GM19468 (cell line): ENCODE data around the gene IPCEF1.
"Not testable (repeated sequence)": the region's sequence is repeated elsewhere in the genome, so short reads cannot be mapped to it uniquely, and the experiment has no call there.

Experiments
- ATAC-seq: cut with Tn5 transposase; IDR thresholded peaks from one replicate; pipeline ENCODE4 v1.9.1; 2021; ENCODE audit warnings: mild to moderate bottlenecking, moderate library complexity, moderate number of reproducible peaks; ENCODE audit not compliant: unreplicated experiment; ENCODE audit errors: extremely low read depth

Gene IPCEF1

DNA sequence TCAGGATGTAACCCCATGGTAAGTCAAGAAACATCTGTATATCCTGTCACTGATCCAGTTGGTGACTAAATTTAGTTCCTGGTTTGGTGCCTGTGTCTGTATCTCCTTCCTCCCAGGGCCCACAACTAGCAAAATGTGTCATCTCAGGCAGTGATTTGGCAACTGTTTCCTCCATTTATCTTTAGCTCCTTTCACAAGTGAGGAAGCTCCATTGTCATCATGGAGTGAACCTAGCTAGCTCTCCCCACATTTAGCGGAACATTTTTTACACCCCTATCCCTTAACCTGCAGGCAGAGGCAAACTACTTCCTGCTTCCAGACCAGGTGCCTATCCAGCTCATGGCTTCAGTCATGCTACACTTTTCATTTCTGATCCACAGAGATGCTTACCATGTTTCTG lies 99.5 kb downstream of the IPCEF1 start:
- ATAC-seq, result no peak

DNA sequence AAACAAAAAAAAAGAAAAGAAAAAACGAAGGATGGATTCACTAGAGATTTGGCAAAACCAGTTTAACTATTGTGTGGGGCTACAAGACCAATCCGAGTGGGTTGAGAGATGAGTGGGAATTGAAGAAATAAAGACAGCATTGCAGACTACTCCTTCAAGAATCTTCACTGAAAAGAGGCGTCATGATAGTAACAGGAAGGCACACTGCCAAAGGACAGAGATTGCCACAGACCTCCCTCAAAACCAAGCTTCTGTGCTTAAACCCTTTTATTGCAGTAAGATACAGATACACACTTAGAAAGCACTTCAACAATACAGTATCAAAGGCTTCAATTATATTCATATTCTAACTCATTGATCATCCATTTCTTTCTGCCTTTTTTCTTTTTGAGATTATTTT lies 103.9 kb downstream of the IPCEF1 start:
- ATAC-seq, result no peak

- ATAC-seq, result no peak
These were observed 105.5 kb downstream of the IPCEF1 start for GRCh38 chr6:154251116-154251515.

DNA sequence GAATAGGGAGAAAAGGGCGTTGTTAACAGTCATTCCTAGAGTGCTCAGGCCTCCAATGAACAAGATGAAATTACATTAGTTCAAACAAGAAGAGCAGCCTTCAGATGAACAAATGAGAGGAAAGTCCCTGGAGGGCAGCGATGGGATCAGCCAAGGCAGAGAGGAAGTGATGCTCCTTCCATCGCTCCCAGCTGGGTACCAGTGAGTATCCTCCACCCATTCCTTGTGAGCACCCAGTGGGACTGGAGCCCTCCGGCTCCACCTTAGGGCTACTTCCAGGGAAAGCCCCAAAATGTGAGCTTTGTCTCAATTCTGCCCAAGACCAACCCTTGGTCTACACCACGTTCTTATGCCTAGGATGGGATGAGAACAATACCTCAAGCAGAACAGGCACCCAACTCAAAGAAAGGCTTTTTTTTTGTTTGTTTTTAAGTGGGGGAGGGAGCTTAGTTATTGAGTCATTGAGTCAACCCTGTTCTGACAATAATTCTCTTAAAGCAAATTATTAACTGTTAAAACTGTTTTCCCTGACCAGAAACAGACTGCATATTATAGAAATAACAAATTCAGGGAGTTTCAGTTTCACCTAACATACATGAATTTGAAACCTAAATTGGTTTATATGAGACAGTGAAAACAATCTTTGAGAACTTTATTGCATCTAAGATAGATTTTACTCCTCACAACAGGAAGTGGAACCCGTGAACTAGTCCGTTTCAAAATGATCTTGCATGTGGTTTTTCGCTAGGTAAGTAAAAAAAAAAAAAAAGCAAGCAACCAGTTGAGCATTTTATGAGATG lies 106.9 kb downstream of the IPCEF1 start:
- ATAC-seq, result peak; percentile 66

DNA sequence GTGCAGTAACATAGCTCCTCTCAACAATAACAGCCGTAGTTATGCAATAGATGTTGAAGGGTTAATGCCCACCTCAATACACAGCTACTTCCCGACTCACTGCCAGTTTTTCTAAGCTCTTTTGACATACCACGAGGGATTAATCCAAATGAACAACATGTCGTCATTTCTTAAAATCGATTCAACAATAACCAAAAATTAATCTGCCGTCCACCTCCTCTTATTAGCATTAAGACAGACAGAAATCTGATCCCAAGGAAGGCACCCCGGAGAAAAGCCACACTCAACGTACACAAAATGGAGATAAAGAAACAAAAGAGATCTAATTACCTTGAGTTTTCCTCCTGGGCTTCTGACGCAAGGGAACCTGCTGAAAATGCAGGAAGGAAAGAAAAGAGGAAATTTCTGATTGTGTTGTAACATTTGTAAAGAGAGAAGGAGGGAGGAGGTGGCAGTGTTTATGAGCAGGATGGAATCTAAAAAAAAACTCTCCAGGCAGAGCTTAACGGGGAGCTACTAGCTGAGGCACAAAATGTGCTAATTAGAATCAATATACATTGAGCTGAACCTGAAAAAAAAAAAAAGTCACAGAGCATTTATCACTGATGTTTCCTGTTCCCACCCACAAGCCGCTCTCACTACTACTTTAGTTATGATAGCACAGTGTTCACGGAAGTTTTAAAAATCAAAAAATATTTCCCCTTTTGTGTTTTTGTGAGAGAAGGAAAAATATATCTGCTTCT lies 109.3 kb downstream of the IPCEF1 start:
- ATAC-seq, result peak; percentile 13

- no peak for ATAC-seq
These were observed 109.9 kb downstream of the IPCEF1 start for GRCh38 chr6:154246723-154247118.

- no peak for ATAC-seq
These were observed 111.1 kb downstream of the IPCEF1 start for GRCh38 chr6:154245506-154245905.

DNA sequence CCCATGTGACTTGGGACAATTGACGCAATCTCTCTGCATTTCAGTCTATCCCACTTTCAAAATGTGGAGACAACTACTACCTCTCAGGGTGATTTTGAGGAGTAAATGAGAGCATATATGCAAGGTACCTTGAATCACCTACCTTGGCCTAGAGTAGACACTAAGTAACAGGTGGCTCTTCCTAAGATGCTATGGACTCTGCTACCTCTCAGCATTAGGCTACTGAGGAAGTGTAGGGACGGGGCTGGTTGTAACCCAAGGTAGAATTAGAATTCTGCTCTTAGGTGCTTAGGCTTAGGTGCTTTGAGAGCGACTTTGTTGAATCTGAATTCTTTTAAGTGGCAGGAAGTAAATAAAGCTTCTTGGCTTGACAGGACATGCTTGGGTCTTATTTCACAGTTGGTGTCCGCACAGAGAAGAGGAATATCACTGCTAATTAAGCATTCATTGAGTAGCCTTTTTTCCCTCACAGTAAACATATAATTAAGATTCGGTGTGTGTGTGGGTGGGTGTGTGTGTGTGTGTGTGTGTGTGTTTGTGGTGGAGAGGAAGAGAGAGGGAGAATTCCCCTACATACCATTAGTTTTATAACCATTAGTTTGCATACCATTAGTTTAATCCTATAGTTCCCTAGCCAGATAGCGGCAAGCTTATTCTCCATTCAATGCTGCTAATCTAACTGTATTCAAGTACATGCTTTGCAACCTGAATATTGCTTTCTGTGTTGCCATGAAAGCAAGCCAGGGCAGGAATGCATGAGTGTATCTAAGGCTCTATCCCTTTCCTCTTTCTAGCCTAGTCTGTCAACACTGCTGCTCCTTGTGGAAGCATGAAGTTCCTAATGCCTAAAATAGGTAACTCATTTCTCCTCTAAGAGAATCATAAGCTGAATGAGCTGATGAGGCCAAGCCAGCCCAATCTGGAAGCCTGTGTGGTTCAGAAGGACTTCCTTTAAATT lies 112.5 kb downstream of the IPCEF1 start:
- ATAC-seq, result no peak

DNA sequence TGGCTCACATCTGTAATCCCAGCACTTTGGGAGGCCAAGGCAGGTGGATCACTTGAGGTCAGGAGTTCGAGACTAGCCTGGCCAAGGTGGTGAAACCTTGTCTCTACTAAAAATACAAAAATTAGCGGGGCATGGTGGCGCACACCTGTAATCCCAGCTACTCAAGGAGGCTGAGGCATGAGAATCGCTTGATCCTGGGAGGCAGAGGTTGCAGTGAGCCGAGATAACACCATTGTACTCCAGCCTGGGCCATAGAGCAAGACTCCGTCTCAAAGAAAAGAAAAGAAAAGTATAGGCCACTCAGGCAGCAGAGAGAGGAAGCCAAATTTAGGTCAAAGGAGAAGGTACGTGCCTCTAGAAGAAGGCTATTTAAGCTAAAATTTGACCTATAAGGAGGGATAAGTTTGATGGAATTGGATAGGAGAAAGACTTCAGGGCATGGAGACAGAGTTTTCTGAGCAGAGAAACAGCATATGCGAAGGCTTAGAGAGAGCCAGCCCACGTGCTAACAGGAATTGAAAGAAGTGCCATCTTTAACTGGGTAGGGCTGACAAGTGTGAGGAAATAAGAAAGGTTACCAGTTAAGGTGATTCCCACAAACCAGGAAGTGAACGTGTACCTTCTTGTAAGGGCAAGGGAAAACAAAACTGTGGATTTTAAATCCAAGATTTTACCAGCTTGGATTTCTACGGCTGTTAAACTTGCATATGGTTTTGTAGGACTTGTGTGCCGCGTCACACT lies 113.8 kb downstream of the IPCEF1 start:
- no peak for ATAC-seq

DNA sequence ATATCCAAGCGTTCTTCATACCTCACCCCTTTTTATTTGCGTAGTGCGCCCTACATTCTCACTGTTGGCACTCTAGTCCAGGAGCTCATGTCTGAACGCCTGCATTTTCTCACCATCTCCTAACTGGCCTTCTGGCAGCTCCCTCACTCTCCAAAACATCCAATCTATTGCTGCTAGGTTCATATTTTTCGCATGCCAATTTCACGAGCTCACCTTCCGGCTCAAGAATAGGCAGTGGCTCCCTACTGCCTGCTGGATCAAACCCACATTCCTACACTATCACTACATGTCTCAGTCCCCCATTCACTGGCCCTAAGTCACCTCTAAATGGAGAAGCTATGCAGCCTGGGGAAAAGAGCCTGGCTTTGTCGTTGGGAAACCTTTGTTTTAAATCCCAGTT lies 115.0 kb downstream of the IPCEF1 start:
- no peak for ATAC-seq

- not testable (repeated sequence) for ATAC-seq
These were observed 115.5 kb downstream of the IPCEF1 start for GRCh38 chr6:154241061-154241460.

DNA sequence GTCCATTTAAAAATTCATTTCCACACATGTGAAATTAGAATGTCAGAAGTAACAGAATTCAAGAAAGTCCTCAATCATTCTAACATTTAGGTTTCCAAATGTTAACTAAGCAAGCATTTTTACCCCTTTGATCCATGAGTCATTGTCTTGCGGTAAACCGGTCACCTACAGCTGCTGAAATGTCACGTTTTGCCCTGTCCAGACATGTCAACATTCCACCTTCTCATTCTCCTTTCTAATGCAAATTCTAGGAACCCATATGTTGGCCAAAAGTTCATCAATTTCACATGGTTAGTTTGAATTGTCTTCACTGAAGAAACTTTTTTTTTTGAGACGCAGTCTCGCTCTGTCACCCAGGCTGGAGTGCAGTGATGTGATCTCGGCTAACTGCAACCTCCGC lies 117.2 kb downstream of the IPCEF1 start:
- ATAC-seq, result no peak

GRCh38 chr6:154238831-154239230 lies 117.8 kb downstream of the IPCEF1 start:
- no peak for ATAC-seq

DNA sequence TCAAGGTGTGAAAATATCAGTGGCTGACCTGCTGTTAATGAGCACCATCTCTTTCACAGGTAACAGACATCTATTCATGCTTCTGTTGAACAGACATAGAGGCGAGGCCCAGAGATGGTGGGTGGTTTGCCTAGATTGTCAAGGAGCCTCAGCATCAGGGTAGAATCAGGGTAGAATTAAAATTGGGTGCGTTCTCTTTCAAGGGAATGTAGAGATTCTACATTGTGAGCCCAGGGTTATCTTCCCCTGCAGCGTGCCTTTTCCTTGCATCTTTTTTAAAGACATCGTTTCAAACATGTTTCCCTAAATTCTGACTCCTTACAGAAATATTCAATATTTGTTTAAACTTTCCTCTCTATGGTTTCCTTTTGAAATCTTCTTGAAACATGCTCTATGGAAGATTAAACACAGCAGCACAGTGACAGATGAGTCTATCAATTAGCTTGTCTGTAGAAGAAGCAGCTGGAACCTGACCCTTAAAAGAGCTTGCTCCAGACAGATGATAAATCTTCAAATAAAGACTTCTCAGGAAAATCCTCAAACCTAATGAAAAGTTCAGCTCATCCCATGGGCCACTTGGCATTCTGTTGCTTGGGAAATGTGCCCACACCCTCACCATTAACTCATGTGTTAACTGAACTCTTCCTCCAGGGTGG lies 119.8 kb downstream of the IPCEF1 start:
- ATAC-seq, result no peak

DNA sequence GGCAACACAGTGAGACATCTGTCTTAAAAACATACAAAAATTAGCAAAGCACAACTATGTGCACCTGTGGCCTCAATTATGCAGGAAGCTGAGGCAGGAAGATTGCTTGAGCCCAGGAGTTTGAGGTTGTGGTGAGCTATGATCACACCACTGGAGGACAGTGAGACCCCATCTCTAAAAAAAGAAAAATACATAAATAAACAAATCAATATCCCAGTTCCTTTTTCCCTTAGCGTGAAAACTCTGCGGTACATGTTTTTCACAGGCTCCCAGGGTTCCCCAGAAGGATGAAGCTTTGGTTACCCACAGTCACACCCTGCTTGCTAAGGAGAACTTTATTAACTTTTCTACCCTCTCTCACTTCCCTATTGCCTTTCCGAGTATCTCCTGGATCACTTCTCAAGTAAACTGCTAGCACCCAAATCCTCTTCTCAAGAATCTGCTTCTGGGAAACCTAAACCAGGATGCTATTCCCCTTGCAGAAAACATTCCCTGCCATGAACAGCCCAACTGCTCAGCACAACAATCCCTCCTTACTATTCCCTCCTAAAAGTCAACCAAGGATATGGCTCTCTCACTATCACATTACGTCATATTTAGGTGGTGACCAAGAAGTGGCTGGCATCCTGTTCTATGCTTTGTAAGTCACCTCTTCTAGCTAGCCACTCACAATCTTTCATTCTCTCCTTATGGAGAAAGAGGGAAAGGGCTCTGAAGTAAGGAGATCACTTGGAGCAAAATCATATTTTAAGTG lies 122.4 kb downstream of the IPCEF1 start:
- no peak for ATAC-seq

DNA sequence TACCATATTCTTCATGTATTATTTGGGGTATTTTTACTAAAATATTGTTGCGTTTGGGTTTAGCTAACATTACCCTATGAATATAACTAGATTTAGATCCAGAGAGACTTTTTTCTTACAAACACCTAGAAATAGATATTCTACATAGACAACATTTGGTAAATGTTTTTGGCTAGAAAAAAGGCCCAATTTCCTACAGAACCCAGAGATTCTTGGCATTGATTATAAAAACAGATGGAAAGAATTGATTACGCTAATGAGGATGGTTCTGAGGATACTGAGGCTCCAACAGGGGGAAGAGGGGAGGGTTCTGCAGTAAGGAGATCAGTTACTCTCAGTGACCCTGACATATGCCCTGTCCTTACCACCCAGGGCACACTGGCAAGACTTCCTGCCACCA lies 123.2 kb downstream of the IPCEF1 start:
- no peak for ATAC-seq

GRCh38 chr6:154232013-154232910 lies 124.3 kb downstream of the IPCEF1 start:
- no peak for ATAC-seq
